IMR-90 (cell line): Measurements from ENCODE around the gene MYO1F. TPM values are rescaled to one million over a fixed set of nuclear protein-coding genes. Genes with fewer than 3 reads are reported as not detected.
A peak's percentile ranks its signal among the peaks of the same experiment; 100 is the strongest.
"Not testable (repeated sequence)": the region's sequence is repeated elsewhere in the genome, so short reads cannot be mapped to it uniquely, and the experiment has no call there.

ENCODE experiments used
- ATAC-seq: fragments of 200-7000 bp; cut with Tn5 transposase; 2 replicates; pipeline ENCODE4 v1.9.1; 2020; ENCODE audit warnings: low read depth, mild to moderate bottlenecking, moderate library complexity
- BruUV-seq: library from RNA; stranded (reverse); fragments of 400-500 nt; replicated peaks from 2 replicates; lab custom pipeline; 2021; lab: Mats Ljungman, UMichigan
- CTCF ChIA-PET: fragments of 300-600 bp; formaldehyde crosslinking; extraction: SDS; loops from one replicate; lab custom pipeline; 2021; ENCODE audit warnings: antibody characterized with exemption; lab: Yijun Ruan, JAX
- POLR2A ChIA-PET: fragments of 300-600 bp; sonication (Branson Sonifier 250); formaldehyde crosslinking; loops from one replicate; lab custom pipeline; 2022; ENCODE audit warnings: antibody characterized with exemption; ENCODE audit not compliant: unreplicated experiment; lab: Charles Lee
- DNase-seq: peaks from one replicate; pipeline ENCODE4 v3.0.0; 2013
- H2AFZ ChIP-seq: replicated peaks from 2 replicates; pipeline ENCODE3; 2013; ENCODE audit warnings: low read length, mild to moderate bottlenecking; ENCODE audit not compliant: poor library complexity
- H2AK5ac ChIP-seq: 2 replicates; pipeline ENCODE4 v1.6.1; 2013; ENCODE audit warnings: low read depth, low read length, inconsistent platforms
- H2AK9ac ChIP-seq: replicated peaks from 2 replicates; pipeline ENCODE3; 2013; ENCODE audit warnings: mild to moderate bottlenecking, low read depth, low read length, moderate library complexity; ENCODE audit not compliant: poor library complexity
- H2BK120ac ChIP-seq: 2 replicates; pipeline ENCODE4 v1.6.1; 2013; ENCODE audit warnings: low read depth, low read length, inconsistent platforms
- H2BK15ac ChIP-seq: 3 replicates; pipeline ENCODE4 v1.6.1; 2013; ENCODE audit warnings: low read depth, low read length, inconsistent platforms
- H2BK20ac ChIP-seq: 2 replicates; pipeline ENCODE4 v1.6.1; 2013; ENCODE audit warnings: low read depth, mild to moderate bottlenecking, inconsistent platforms, low read length, moderate library complexity
- H2BK5ac ChIP-seq: 2 replicates; pipeline ENCODE4 v1.6.1; 2013; ENCODE audit warnings: mild to moderate bottlenecking, low read depth, low read length, inconsistent platforms; ENCODE audit not compliant: poor library complexity, severe bottlenecking
- H3K14ac ChIP-seq: replicated peaks from 2 replicates; pipeline ENCODE4 v1.6.1; 2013; ENCODE audit warnings: low read depth, low read length, inconsistent platforms
- H3K18ac ChIP-seq: 2 replicates; pipeline ENCODE4 v1.6.1; 2013; ENCODE audit warnings: low read depth, low read length, control low read depth
- H3K23ac ChIP-seq: 2 replicates; pipeline ENCODE4 v1.6.1; 2013; ENCODE audit warnings: low read depth, low read length, inconsistent platforms
- H3K27ac ChIP-seq: 2 replicates; pipeline ENCODE4 v1.5.1; 2013; ENCODE audit warnings: mild to moderate bottlenecking, control low read depth, low read length; ENCODE audit not compliant: insufficient read depth
- H3K27me3 ChIP-seq: 2 replicates; pipeline ENCODE4 v1.6.1; 2013; ENCODE audit warnings: low read length; ENCODE audit not compliant: control insufficient read depth, insufficient read depth
- H3K36me3 ChIP-seq: 2 replicates; pipeline ENCODE4 v1.6.1; 2013; ENCODE audit warnings: low read length, mixed read lengths; ENCODE audit not compliant: control insufficient read depth, insufficient read depth
- H3K4ac ChIP-seq: 2 replicates; pipeline ENCODE4 v1.6.1; 2013; ENCODE audit warnings: low read depth, low read length, inconsistent platforms
- H3K4me1 ChIP-seq: 2 replicates; pipeline ENCODE4 v1.6.1; 2013; ENCODE audit warnings: low read length, mixed read lengths; ENCODE audit not compliant: control insufficient read depth, insufficient read depth
- H3K4me2 ChIP-seq: 2 replicates; pipeline ENCODE4 v1.6.1; 2013; ENCODE audit warnings: low read depth, mild to moderate bottlenecking, control low read depth, low read length, moderate library complexity
- H3K4me3 ChIP-seq: 2 replicates; pipeline ENCODE4 v1.5.1; 2013; ENCODE audit warnings: low read depth, mild to moderate bottlenecking, control low read depth, low read length, moderate library complexity; ENCODE audit not compliant: insufficient read depth
- H3K56ac ChIP-seq: 2 replicates; pipeline ENCODE4 v1.6.1; 2013; ENCODE audit warnings: low read length, inconsistent platforms; ENCODE audit not compliant: insufficient read depth; ENCODE audit errors: extremely low read depth
- H3K79me1 ChIP-seq, 2 experiments: 2 replicates each; pipeline ENCODE4 v1.6.1; 2013; ENCODE audit warnings: low read length in 2 of 2, inconsistent platforms in 1 of 2, low read depth in 1 of 2
- H3K9ac ChIP-seq: 2 replicates; pipeline ENCODE4 v1.6.1; 2013; ENCODE audit warnings: low read depth, low read length, control low read depth
- H3K9me1 ChIP-seq: 2 replicates; pipeline ENCODE4 v1.6.1; 2013; ENCODE audit warnings: low read length, inconsistent platforms; ENCODE audit not compliant: insufficient read depth
- H3K9me3 ChIP-seq: 2 replicates; pipeline ENCODE4 v1.6.1; 2013; ENCODE audit warnings: low read length; ENCODE audit not compliant: control insufficient read depth, insufficient read depth
- H4K20me1 ChIP-seq: 2 replicates; pipeline ENCODE4 v1.6.1; 2013; ENCODE audit warnings: low read length, inconsistent platforms; ENCODE audit not compliant: insufficient read depth
- H4K5ac ChIP-seq: 2 replicates; pipeline ENCODE4 v1.6.1; 2013; ENCODE audit warnings: mild to moderate bottlenecking, low read depth, low read length, control low read depth
- H4K8ac ChIP-seq, 2 experiments: 2 replicates each; pipeline ENCODE4 v1.6.1; 2013; ENCODE audit warnings: low read depth in 2 of 2, low read length in 2 of 2, control low read depth in 1 of 2, inconsistent platforms in 1 of 2
- H4K91ac ChIP-seq: 2 replicates; pipeline ENCODE4 v1.6.1; 2013; ENCODE audit warnings: low read depth, low read length, inconsistent platforms; ENCODE audit not compliant: insufficient read depth
- WGBS, 2 experiments: methylation state at CpG; one replicate each; pipeline versions ENCODE4 v1.1.5 to v1.1.7; 2013; ENCODE audit warnings: missing lambda C conversion rate in 2 of 2; ENCODE audit not compliant: insufficient read length in 1 of 2; ENCODE audit errors: extremely low coverage in 2 of 2; 5-methylcytosine and 5-hydroxymethylcytosine counted together
- dilution Hi-C: fragments of 300-500 bp; cut with HindIII; formaldehyde crosslinking; loops from one replicate; pipeline ENCODE4 v1.14.3; 2018; ENCODE audit warnings: low sequenced_read_pairs; ENCODE audit not compliant: unreplicated experiment
- in situ Hi-C: fragments of 300-500 bp; cut with MboI; formaldehyde crosslinking; loops from 3 replicates; pipeline ENCODE4 v1.14.3; 2019; ENCODE audit warnings: low sequenced_read_pairs, inconsistent platforms, mixed read lengths
- intact Hi-C: fragments of 100-400 bp; cut with micrococcal nuclease; formaldehyde crosslinking; loops from 2 replicates; pipeline ENCODE4 v1.10.0; 2022
- polyA plus RNA-seq, 3 experiments: library from polyadenylated mRNA; depleted of rRNA; stranded (reverse); fragments of >200 nt; gene quantifications; 2 replicates each; pipeline ENCODE4 v1.2.3, GENCODE V29; 2012; ENCODE audit warnings: low replicate concordance in 1 of 3
- total RNA-seq: library from RNA; depleted of rRNA; stranded (reverse); fragments of >200 nt; gene quantifications from 2 replicates; pipeline ENCODE4 v1.2.3, GENCODE V29; 2012

The MYO1F gene
- total and polyA plus RNA-seq, 2 of the 4 experiments (the other 2 are of a cell fraction), result 0.14 to 0.18 TPM

GRCh38 chr19:8514505-8515009, 62.7 kb downstream of the MYO1F start:
- H2AK9ac ChIP-seq, H3K4me2 ChIP-seq, H3K56ac ChIP-seq, dilution Hi-C loops, H2BK15ac ChIP-seq, CTCF ChIA-PET, H3K14ac ChIP-seq, H3K18ac ChIP-seq, intact Hi-C loops, ATAC-seq, H3K4me3 ChIP-seq, H3K9me3 ChIP-seq, H4K20me1 ChIP-seq, H2AFZ ChIP-seq, DNase-seq, H3K23ac ChIP-seq, H2BK20ac ChIP-seq, in situ Hi-C loops, H3K36me3 ChIP-seq, H3K27me3 ChIP-seq, BruUV-seq: not testable (repeated sequence)
- Histone ChIP-seq H3K9me1 (peaks cover 10% of the 10 kb centered on the region), H3K4me1 (peaks cover 11% of the 10 kb centered on the region), H3K4ac (peak overlapping the region; percentile 94; the same call in 1 of the 2 replicates), H2BK5ac (peak overlapping the region; percentile 83), H4K8ac (peak overlapping the region; percentile 72 to 99), H3K9ac (peak overlapping the region; percentile 76; the same call in 1 of the 2 replicates), H2BK120ac (0 out of 2 replicates have a peak overlapping the region, but pooled peaks have one; percentile 53), H4K5ac (peak overlapping the region; percentile 13; the same call in 1 of the 2 replicates), H3K79me1 (peaks cover 6 to 17% of the 10 kb centered on the region in 2 experiments; a peak in 3 of 4 replicates), H3K27ac (peak overlapping the region; percentile 65; the same call in 1 of the 2 replicates), H4K91ac (peak overlapping the region; percentile 73; the same call in 1 of the 2 replicates), H2AK5ac (peak overlapping the region; percentile 56)
- POLR2A ChIA-PET, result interaction anchor here (1.5 kb wide), 1 partner anchor 10 kb away, joined by 8 read pairs; no protein-coding TSS in a partner anchor
- 83% methylated on average over 6 of the region's 21 CpGs; no CpG with 5 or more reads in 1 of the 2 experiments for WGBS, 2 experiments
